Loucy (cell line): Measurements from ENCODE around the gene TDRD1.

ENCODE experiments used
- H2AFZ ChIP-seq: fragments of 200-600 bp; sonication (generic); 2 replicates; pipeline ENCODE4 v1.6.0; 2016; ENCODE audit warnings: antibody characterized with exemption, mild to moderate bottlenecking, low read length, moderate library complexity
- H3F3A ChIP-seq: fragments of 200-600 bp; 2 replicates; pipeline ENCODE4 v1.6.0; 2016; ENCODE audit warnings: antibody characterized with exemption, low read depth, mild to moderate bottlenecking
- H3K27me3 ChIP-seq: fragments of 200-600 bp; sonication (generic); 2 replicates; pipeline ENCODE4 v1.6.1; 2014; ENCODE audit warnings: low read length, mild to moderate bottlenecking; ENCODE audit not compliant: insufficient read depth, poor library complexity, severe bottlenecking
- H3K36me3 ChIP-seq: fragments of 200-600 bp; sonication (generic); 2 replicates; pipeline ENCODE4 v1.6.1; 2016; ENCODE audit warnings: low read length; ENCODE audit not compliant: insufficient read depth
- H3K4me1 ChIP-seq: fragments of 200-600 bp; sonication (generic); 2 replicates; pipeline ENCODE4 v1.5.1; 2014; ENCODE audit warnings: low read length, mild to moderate bottlenecking; ENCODE audit not compliant: insufficient read depth, poor library complexity, severe bottlenecking
- H3K4me2 ChIP-seq: fragments of 200-600 bp; sonication (generic); 2 replicates; pipeline ENCODE4 v1.6.0; 2014; ENCODE audit warnings: antibody characterized with exemption, low read length, low read depth, mild to moderate bottlenecking; ENCODE audit not compliant: poor library complexity, severe bottlenecking
- H3K4me3 ChIP-seq: fragments of 200-600 bp; sonication (generic); 2 replicates; pipeline ENCODE4 v1.5.1; 2014; ENCODE audit warnings: low read length, mild to moderate bottlenecking, mixed read lengths; ENCODE audit not compliant: poor library complexity, severe bottlenecking
- H3K79me2 ChIP-seq: fragments of 200-600 bp; sonication (generic); 2 replicates; pipeline ENCODE4 v1.6.1; 2014; ENCODE audit warnings: low read length; ENCODE audit not compliant: insufficient read depth
- H3K9ac ChIP-seq: fragments of 200-600 bp; sonication (generic); 2 replicates; pipeline ENCODE4 v1.6.0; 2014; ENCODE audit warnings: mild to moderate bottlenecking, low read depth, low read length, moderate library complexity; ENCODE audit not compliant: poor library complexity, severe bottlenecking
- H3K9me2 ChIP-seq: fragments of 200-600 bp; sonication (generic); replicated peaks from 2 replicates; pipeline ENCODE4 v1.6.1; 2016; ENCODE audit warnings: low read depth, low read length, mixed read lengths
- H3K9me3 ChIP-seq: fragments of 200-600 bp; sonication (generic); 2 replicates; pipeline ENCODE4 v1.6.1; 2014; ENCODE audit warnings: mild to moderate bottlenecking, antibody characterized with exemption, low read length, low read depth; ENCODE audit not compliant: insufficient read depth
- H4K20me1 ChIP-seq: fragments of 200-600 bp; sonication (generic); 2 replicates; pipeline ENCODE4 v1.6.0; 2014; ENCODE audit warnings: antibody characterized with exemption, low read length, mild to moderate bottlenecking; ENCODE audit not compliant: insufficient read depth, poor library complexity, severe bottlenecking
- CTCF ChIP-seq: fragments of 200-600 bp; sonication (generic); conservative IDR thresholded peaks from 2 replicates; pipeline ENCODE4 v1.5.1; 2014; ENCODE audit warnings: mild to moderate bottlenecking, antibody characterized with exemption, low read length
- EZH2phosphoT487 ChIP-seq: fragments of 200-600 bp; IDR thresholded peaks from 2 replicates; pipeline ENCODE4 v1.6.1; 2018; ENCODE audit warnings: antibody characterized with exemption, mild to moderate bottlenecking, moderate library complexity, borderline replicate concordance

The TDRD1 gene

GRCh38 chr10:114172776-114173602, 6.2 kb upstream of the TDRD1 start:
- H3K4me2 ChIP-seq: peak overlapping the region; percentile 94
- H3K9me3 ChIP-seq: 0 out of 2 replicates have a peak, but pooled peaks cover 6% of the 10 kb centered on the region
- H3K9ac ChIP-seq: peak overlapping the region; percentile 77
- H3K36me3 ChIP-seq: no peaks in the 10 kb centered on the region
- H3K9me2 ChIP-seq: no peaks in the 10 kb centered on the region
- peaks cover 5% of the 10 kb centered on the region for H4K20me1 ChIP-seq
- H2AFZ ChIP-seq: peak overlapping the region; percentile 92
- H3F3A ChIP-seq: peaks cover 15% of the 10 kb centered on the region; the same call in 1 of the 2 replicates
- H3K4me1 ChIP-seq: peaks cover 25% of the 10 kb centered on the region
- TF ChIP-seq CTCF (no peak), EZH2phosphoT487 (no peak)
- H3K27me3 ChIP-seq: peaks cover 4% of the 10 kb centered on the region
- H3K79me2 ChIP-seq: peaks cover 58% of the 10 kb centered on the region
- peak overlapping the region; percentile 84 for H3K4me3 ChIP-seq

GRCh38 chr10:114173603-114173920, 5.6 kb upstream of the TDRD1 start:
- peak overlapping the region; percentile 94 for H3K4me2 ChIP-seq
- TF ChIP-seq CTCF: no peak
- TF ChIP-seq EZH2phosphoT487: no peak
- H4K20me1 ChIP-seq: peaks cover 5% of the 10 kb centered on the region
- H3K4me3 ChIP-seq: peak overlapping the region; percentile 84
- peaks cover 55% of the 10 kb centered on the region for H3K79me2 ChIP-seq
- peaks cover 15% of the 10 kb centered on the region; the same call in 1 of the 2 replicates for H3F3A ChIP-seq
- peak overlapping the region; percentile 77 for H3K9ac ChIP-seq
- peaks cover 25% of the 10 kb centered on the region for H3K4me1 ChIP-seq
- peak overlapping the region; percentile 92 for H2AFZ ChIP-seq
- H3K9me2 ChIP-seq: no peaks in the 10 kb centered on the region
- H3K36me3 ChIP-seq: no peaks in the 10 kb centered on the region
- peaks cover 4% of the 10 kb centered on the region for H3K27me3 ChIP-seq
- H3K9me3 ChIP-seq: 0 out of 2 replicates have a peak, but pooled peaks cover 2% of the 10 kb centered on the region

- Histone ChIP-seq H3K4me2 (peak within 1 kb of the TSS; percentile 94), H3K4me1 (peaks cover 25% of the 10 kb centered on the region), H3K27me3 (peaks cover 4% of the 10 kb centered on the region), H3K9me3 (no peaks in the 10 kb centered on the region), H3K4me3 (peak within 1 kb of the TSS; percentile 84), H4K20me1 (peaks cover 5% of the 10 kb centered on the region), H2AFZ (peak within 1 kb of the TSS; percentile 92), H3K36me3 (no peaks in the 10 kb centered on the region), H3K9me2 (no peaks in the 10 kb centered on the region), H3K79me2 (peaks cover 51% of the 10 kb centered on the region), H3F3A (peaks cover 15% of the 10 kb centered on the region; the same call in 1 of the 2 replicates), H3K9ac (peak within 1 kb of the TSS; percentile 77)
- no peak for TF ChIP-seq EZH2phosphoT487
- TF ChIP-seq CTCF: no peak
These were observed 5.0 kb upstream of the TDRD1 start, which contains the start of gene CCDC186 for GRCh38 chr10:114173921-114174694. Gene CCDC186 (minus strand): TSS chr10:114174203. CDS start chr10:114163268, 10,935 bp downstream.
